IPS-NIHi7 (cell line): ENCODE data around the gene DEPDC1.
"Not testable (repeated sequence)": the region's sequence is repeated elsewhere in the genome, so short reads cannot be mapped to it uniquely, and the experiment has no call there.

Experiments used
- DNase-seq: peaks from one replicate; pipeline ENCODE4 v3.0.0; 2012; ENCODE audit warnings: mixed read lengths; ENCODE audit errors: extremely low spot score

DEPDC1 gene

GRCh38 chr1:68496680-68497357 lies at the start of gene DEPDC1:
Gene DEPDC1 (minus strand): TSS chr1:68497082. CDS start chr1:68496999, 83 bp downstream.
- DNase-seq: peak; percentile 99

GRCh38 chr1:68544651-68545050 lies 47.8 kb upstream of the DEPDC1 start:
- DNase-seq: no peak

GRCh38 chr1:68542586-68542985 lies 45.7 kb upstream of the DEPDC1 start:
- DNase-seq: no peak

- DNase-seq: no peak
These were observed 42.1 kb upstream of the DEPDC1 start for GRCh38 chr1:68538941-68539340.

GRCh38 chr1:68528243-68528642 lies 31.4 kb upstream of the DEPDC1 start:
- DNase-seq: no peak

GRCh38 chr1:68525781-68526180 lies 28.9 kb upstream of the DEPDC1 start:
- no peak for DNase-seq

GRCh38 chr1:68521286-68521685 lies 24.4 kb upstream of the DEPDC1 start:
- no peak for DNase-seq

GRCh38 chr1:68516066-68516465 lies 19.2 kb upstream of the DEPDC1 start:
- DNase-seq: no peak

GRCh38 chr1:68511254-68511653 lies 14.4 kb upstream of the DEPDC1 start:
- no peak for DNase-seq

GRCh38 chr1:68506386-68506785 lies 9.5 kb upstream of the DEPDC1 start:
- DNase-seq: no peak

- DNase-seq: no peak
These were observed 6.2 kb upstream of the DEPDC1 start for GRCh38 chr1:68503085-68503484.

- DNase-seq: no peak
These were observed 446 bp upstream of the DEPDC1 start for GRCh38 chr1:68497358-68497698.

- no peak for DNase-seq
These were observed 758 bp downstream of the DEPDC1 start for GRCh38 chr1:68495968-68496679.

- no peak for DNase-seq
These were observed 1.4 kb downstream of the DEPDC1 start for GRCh38 chr1:68495532-68495931.

- DNase-seq: no peak
These were observed 3.7 kb downstream of the DEPDC1 start for GRCh38 chr1:68493193-68493592.

- not testable (repeated sequence) for DNase-seq
These were observed 4.6 kb downstream of the DEPDC1 start for GRCh38 chr1:68492255-68492654.

- no peak for DNase-seq
These were observed 6.7 kb downstream of the DEPDC1 start for GRCh38 chr1:68490046-68490651.

GRCh38 chr1:68485431-68486022 lies 11.4 kb downstream of the DEPDC1 start:
- no peak for DNase-seq

GRCh38 chr1:68484618-68485017 lies 12.3 kb downstream of the DEPDC1 start:
- no peak for DNase-seq

- DNase-seq: no peak
These were observed 15.8 kb downstream of the DEPDC1 start for GRCh38 chr1:68481041-68481440.

GRCh38 chr1:68479501-68479900 lies 17.4 kb downstream of the DEPDC1 start:
- no peak for DNase-seq

- DNase-seq: no peak
These were observed 18.2 kb downstream of the DEPDC1 start for GRCh38 chr1:68478662-68479061.

GRCh38 chr1:68476626-68477025 lies 20.3 kb downstream of the DEPDC1 start:
- DNase-seq: not testable (repeated sequence)
